Measurements from ENCODE around the gene INS. TPM values are rescaled to one million over a fixed set of nuclear protein-coding genes. Genes with fewer than 3 reads are reported as not detected.

Gene INS
- not detected for polyA plus RNA-seq (ENCODE audit: low read depth in 6 of 6)

DNA sequence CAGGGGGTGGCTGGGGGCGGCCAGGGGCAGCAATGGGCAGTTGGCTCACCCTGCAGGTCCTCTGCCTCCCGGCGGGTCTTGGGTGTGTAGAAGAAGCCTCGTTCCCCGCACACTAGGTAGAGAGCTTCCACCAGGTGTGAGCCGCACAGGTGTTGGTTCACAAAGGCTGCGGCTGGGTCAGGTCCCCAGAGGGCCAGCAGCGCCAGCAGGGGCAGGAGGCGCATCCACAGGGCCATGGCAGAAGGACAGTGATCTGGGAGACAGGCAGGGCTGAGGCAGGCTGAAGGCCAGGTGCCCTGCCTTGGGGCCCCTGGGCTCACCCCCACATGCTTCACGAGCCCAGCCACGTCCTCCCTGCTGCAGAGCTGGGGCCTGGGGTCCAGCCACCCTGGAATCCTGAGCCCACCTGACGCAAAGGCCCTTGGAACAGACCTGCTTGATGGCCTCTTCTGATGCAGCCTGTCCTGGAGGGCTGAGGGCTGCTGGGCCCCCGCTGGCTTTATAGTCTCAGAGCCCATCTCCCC lies at the start of gene INS:
Gene INS, minus strand, starts transcription at position 474 of the 524 bp plus-strand sequence. Its CDS starts 238 bp downstream, at position 236.
- Mint-ChIP-seq H3K27me3 (peaks cover 0 to 38% (median 8%) of the 10 kb centered on the region in 3 donors), H3K36me3 (no peaks in the 10 kb centered on the region), H3K27ac (no peak within 1 kb of the TSS), H3K4me3 (no peak within 1 kb of the TSS), H3K4me1 (no peaks in the 10 kb centered on the region), H3K9me3 (no peaks in the 10 kb centered on the region)
- DNase-seq (no peak), ATAC-seq (ENCODE audit: low read depth in 2 of 2) (no peak)

DNA sequence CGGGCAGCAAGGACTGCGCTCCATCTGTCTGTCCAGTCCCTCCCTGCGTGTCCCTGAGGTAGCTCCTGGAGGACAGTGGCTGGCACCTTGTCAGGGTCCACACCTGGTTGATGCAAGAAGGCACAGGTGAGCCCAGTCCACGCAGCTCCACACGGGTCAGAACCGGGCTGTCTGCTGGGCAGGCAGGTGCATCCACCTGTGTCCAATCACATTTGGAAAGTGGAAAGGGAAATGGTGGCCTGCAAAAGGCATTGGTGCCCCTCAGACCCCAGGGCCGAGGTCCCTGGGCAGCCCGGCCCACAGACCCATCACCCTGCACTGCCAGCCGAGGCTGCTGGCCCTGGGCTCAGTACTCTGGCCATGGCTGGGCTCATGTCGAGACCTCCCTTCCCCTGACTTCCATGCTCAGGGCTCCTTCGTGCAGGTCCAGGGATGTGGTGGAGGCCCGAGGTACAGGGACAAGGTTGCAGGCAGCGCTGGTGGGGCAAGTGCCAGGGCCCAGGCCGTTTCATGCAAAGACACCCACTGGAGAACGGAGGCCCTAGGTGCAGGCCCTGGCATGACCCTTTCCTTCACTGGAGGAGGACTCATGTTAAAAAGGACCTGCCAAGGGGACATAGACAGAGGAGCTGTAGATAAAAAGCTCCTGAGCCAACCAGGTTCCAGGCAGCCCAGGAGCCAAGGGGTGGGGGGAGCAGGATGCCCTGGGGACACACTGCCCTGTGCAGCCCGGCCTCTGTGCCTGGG lies 49.5 kb upstream of the INS start:
- H3K27ac Mint-ChIP-seq: peak overlapping the region in 1 of 6 donors; percentile 12
- no peak for ATAC-seq (ENCODE audit: low read depth in 2 of 2)
- no peak overlapping the region for H3K4me3 Mint-ChIP-seq
- H3K4me1 Mint-ChIP-seq: peaks cover 0 to 6% (median 3%) of the 10 kb centered on the region in 3 donors
- H3K36me3 Mint-ChIP-seq: no peaks in the 10 kb centered on the region
- no peak for DNase-seq
- H3K27me3 Mint-ChIP-seq: peaks cover 0 to 34% (median 13%) of the 10 kb centered on the region in 3 donors
- no peaks in the 10 kb centered on the region for H3K9me3 Mint-ChIP-seq

DNA sequence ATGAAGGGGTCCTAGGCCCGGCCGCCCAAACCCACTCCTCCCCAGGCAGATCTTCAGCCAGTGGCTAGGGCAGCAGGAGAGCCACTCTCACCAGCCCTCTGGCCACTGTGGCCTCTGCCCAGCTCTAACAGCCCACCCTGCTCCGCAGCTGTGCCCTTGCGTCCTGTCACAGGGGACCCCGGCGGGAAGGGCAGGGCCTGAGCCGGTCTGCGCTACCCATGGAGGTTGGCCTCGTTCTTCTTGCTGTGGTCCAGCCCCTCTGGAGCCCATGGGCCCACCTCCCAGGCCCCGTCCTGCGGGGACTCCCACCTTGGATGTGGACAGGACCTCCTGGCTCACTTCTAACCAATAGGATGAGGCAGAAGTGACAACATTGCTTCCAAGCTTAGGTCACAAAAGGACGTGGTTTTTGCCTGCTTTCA lies 48.9 kb upstream of the INS start:
- peaks cover 0 to 30% (median 13%) of the 10 kb centered on the region in 3 donors for H3K27me3 Mint-ChIP-seq
- no peak overlapping the region for H3K27ac Mint-ChIP-seq
- H3K4me3 Mint-ChIP-seq: no peak overlapping the region
- H3K4me1 Mint-ChIP-seq: peaks cover 0 to 6% (median 3%) of the 10 kb centered on the region in 3 donors
- DNase-seq (no peak), ATAC-seq (ENCODE audit: low read depth in 2 of 2) (no peak)
- H3K36me3 Mint-ChIP-seq: no peaks in the 10 kb centered on the region
- H3K9me3 Mint-ChIP-seq: no peaks in the 10 kb centered on the region

DNA sequence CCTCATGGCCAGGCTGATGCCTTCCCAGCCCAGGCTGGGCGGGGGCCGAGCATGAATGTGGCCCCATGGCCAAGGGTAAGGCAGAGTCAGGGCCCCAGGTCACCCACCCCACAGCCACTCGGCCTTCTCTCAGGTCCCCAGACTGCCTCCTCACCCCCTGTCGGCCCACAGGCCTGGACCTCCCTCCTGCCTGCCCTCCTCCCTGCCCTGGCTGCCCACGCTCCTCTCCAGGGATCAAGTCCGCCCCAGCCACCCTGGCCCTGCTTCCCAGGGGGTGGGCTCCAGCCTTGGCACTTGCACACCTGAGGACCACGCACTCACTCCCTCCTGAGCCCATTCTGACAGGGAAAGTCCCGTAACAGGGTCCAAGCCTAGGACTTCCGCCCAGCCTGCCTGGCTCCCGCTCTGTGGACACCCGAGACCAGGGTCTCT lies 48.4 kb upstream of the INS start:
- Mint-ChIP-seq H3K27ac (no peak overlapping the region), H3K4me1 (peaks cover 0 to 6% (median 3%) of the 10 kb centered on the region in 3 donors), H3K9me3 (no peaks in the 10 kb centered on the region), H3K36me3 (no peaks in the 10 kb centered on the region), H3K27me3 (peaks cover 0 to 24% (median 13%) of the 10 kb centered on the region in 3 donors), H3K4me3 (peak overlapping the region in 1 of 8 donors; percentile 83)
- no peak for DNase-seq
- ATAC-seq (ENCODE audit: low read depth in 2 of 2): no peak

DNA sequence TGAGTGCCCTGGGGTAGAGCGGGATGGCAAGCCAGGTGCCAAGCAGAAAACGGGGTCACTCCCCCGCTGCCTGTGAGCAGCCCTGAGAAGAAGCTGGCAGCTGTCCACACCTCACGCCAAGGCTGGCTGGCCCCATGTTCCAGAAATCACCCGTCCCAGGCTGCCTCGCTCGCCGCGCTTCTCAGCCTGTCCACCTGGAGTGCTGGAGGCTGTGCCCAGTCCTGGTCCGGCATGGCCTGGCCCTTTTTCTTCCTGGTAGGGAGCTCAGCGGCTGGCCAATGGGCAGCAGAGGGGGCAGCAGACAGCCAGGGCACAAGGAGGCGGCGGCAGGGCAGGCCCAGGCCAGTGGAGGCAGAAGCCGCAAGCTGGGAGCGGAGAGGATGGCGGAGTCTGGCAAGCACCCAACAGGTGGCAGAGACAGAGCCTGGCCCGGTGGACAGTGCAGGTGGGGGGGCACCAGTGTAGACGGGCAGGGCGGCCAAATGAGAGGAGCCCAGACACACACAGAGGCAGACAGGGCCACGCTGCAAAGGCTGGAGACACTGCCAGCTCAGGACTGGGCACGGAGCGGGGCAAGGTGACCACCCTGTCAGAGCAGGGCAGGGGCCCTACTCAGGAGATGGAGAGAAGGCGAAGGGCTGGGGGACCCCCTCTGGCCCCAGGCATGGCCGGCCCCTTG lies 47.8 kb upstream of the INS start:
- Mint-ChIP-seq H3K27ac (peak overlapping the region in 1 of 6 donors; percentile 90), H3K4me3 (no peak overlapping the region), H3K9me3 (no peaks in the 10 kb centered on the region), H3K36me3 (no peaks in the 10 kb centered on the region), H3K27me3 (peaks cover 0 to 19% (median 13%) of the 10 kb centered on the region in 3 donors), H3K4me1 (peaks cover 0 to 5% (median 3%) of the 10 kb centered on the region in 3 donors)
- DNase-seq (no peak), ATAC-seq (ENCODE audit: low read depth in 2 of 2) (no peak)

DNA sequence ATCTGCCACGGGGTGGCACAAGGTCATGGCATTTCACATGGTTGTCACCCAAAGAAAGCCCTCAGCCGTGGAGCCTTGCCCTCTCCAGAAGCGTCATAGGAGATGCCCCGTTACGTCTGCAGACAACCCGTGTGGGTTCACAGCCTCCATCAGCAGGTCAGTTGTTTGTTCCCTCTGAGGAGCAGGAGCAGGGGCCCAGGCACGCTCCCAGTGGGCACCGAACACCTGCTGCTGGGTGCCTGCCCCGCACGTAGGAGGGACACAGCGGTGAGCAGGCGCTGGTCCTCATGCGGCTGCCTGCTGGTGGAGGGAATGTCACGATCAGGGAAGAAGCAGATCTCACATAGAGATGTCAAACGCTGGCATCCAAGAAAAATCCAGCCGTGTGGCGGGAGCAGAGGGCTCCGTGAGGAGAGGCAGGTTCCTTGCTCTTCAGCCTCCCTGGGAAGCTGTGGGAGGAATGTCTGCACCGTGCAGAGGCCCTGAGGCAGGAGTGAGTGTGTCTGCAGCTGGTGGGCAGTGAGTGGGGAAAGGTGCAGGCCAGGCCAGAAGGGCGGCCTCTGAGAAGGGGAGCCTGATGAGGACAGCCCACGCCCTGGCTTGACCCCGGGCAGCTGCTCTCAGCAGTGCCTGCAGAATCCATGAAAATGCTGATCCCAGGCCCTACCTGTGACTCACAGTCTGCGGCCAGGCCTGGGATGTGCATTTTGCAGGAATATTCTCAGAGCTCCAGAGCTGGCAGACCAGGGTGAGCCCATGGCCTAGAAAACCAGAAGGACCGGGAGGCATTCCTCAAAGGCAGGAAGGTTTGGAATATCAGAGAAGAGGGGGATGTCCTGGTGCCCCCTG lies 47.0 kb upstream of the INS start:
- no peak for ATAC-seq (ENCODE audit: low read depth in 2 of 2)
- Mint-ChIP-seq H3K27ac (no peak overlapping the region), H3K4me3 (peak overlapping the region in 1 of 8 donors; percentile 9), H3K4me1 (no peaks in the 10 kb centered on the region), H3K27me3 (peaks cover 0 to 16% (median 13%) of the 10 kb centered on the region in 3 donors), H3K36me3 (no peaks in the 10 kb centered on the region), H3K9me3 (no peaks in the 10 kb centered on the region)
- no peak for DNase-seq

DNA sequence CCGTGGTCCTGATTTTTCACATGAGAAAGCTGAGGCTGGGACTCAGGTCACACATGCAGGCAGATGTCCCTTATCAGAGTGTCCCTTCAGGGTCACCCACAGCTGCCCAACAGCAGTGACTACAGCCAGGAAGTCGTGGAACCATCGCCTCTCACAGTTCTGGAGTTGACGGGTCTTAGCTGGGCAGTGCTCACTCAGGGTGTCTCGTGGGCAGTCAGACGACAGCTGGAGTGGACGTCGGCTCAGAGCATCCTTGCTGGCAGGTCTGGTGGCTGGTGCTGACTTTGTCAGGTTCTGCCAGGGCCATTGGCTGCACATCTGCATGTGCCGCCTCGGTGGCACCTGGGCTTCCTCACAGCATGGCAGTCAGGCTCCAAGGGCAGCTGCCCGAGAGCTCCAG lies 46.2 kb upstream of the INS start:
- ATAC-seq (ENCODE audit: low read depth in 2 of 2): no peak
- no peak for DNase-seq
- Mint-ChIP-seq H3K27ac (no peak overlapping the region), H3K4me1 (no peaks in the 10 kb centered on the region), H3K27me3 (peaks cover 0 to 16% (median 13%) of the 10 kb centered on the region in 3 donors), H3K9me3 (no peaks in the 10 kb centered on the region), H3K36me3 (no peaks in the 10 kb centered on the region), H3K4me3 (no peak overlapping the region)

DNA sequence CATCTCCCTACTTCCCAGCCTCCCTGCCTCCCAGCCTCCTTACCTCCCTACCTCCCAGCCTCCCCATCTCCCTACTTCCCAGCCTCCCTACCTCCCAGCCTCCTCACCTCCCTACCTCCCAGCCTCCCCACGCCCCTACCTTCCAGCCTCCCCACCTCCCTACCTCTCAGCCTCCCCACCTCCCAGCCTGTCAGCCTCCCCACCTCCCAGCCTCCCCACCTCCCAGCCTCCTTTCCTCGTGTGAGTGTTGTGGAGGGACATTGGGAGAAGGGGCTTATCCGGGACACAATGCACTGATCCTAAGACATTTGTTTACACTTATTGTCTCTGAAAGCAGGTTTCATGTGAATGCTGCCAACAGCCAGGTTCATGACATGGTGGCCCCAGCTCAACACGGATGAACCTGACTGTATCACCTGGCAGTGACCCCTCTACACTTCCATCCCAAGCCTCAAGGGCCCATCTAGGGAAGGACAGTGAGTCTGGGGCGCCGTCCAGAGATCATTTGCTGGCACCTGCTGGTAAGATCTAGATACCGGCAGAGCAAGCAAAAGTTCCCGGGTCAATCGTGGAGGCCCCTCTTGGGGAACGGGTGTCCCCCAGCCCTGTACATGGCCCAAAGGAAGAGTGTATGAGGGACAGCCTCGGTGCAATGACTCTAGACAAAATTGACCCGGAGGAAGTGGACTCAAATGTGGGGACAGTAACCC lies 45.1 kb upstream of the INS start:
- H3K4me1 Mint-ChIP-seq: no peaks in the 10 kb centered on the region
- peaks cover 0 to 16% (median 13%) of the 10 kb centered on the region in 3 donors for H3K27me3 Mint-ChIP-seq
- no peak overlapping the region for H3K4me3 Mint-ChIP-seq
- peaks cover 0 to 2% (median 1%) of the 10 kb centered on the region in 7 donors for H3K9me3 Mint-ChIP-seq
- no peaks in the 10 kb centered on the region for H3K36me3 Mint-ChIP-seq
- DNase-seq (no peak), ATAC-seq (ENCODE audit: low read depth in 2 of 2) (no peak)
- no peak overlapping the region for H3K27ac Mint-ChIP-seq

DNA sequence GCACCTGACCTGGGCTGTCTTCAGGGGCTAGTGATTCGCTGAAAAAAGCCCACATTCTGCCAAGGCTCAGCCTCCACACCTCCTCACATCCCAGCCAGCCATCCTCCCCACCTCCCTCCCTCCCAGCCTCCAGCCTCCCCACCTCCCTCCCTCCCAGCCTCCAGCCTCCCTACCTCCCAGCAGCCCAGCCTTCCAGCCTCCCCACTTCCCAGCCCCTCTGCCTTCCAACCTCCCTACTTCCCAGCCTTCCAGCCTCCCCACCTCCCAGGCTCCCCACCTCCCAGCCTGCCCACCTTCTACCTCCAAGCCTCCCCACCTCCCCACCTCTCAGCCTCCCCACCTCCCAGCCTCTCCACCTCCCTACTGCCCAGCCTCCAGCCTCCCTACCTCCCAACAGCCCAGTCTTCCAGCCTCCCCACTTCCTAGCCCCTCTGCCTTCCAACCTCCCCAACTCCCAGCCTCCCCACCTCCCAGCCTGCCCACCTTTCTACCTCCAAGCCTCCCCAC lies 44.3 kb upstream of the INS start:
- no peaks in the 10 kb centered on the region for H3K4me1 Mint-ChIP-seq
- H3K27me3 Mint-ChIP-seq: peaks cover 0 to 16% (median 13%) of the 10 kb centered on the region in 3 donors
- peaks cover 0 to 9% (median 3%) of the 10 kb centered on the region in 7 donors for H3K9me3 Mint-ChIP-seq
- no peak overlapping the region for H3K4me3 Mint-ChIP-seq
- no peak overlapping the region for H3K27ac Mint-ChIP-seq
- ATAC-seq (ENCODE audit: low read depth in 2 of 2) (no peak), DNase-seq (no peak)
- H3K36me3 Mint-ChIP-seq: no peaks in the 10 kb centered on the region

DNA sequence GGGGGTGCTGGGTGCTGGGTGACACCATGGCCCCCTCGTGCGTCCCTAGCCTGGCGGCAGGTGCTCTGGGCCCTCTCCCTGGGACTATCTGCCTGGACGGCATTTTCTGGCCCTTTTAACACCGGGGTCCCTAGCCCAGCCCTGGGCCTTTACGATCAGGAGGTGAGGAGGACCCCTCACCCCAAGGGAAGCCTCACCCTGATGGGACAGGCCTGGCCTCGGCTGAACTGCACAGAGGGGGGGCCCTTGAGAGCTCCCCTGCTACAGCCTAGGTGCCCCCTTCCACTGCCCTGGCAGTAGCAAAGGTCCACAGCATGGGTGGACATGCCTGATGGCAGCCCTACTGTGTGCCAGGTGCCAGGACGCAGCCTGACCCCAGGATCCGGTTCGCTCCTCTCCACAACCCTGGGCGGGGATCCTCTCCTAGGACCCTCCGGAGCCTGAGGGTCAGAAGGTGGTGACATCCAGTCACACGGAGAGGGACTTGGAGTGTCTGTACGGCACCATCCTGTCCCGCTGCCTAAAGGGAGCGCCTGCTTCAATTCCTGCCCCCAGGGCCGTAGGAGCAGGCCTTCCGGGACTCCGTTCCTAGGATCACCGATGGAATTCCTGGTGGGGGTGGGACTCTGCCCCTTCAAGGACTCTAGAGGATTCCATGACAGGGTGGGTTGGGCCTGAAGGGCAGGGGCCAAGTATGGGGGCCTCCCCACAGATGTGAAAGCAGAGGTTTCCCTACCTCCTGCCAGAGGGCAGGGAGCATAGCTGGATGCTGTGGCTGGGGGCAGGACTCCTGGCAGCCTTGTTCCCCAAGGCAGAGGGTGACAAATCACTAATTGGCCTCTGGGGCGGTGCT lies 43.6 kb upstream of the INS start:
- H3K4me3 Mint-ChIP-seq: no peak overlapping the region
- H3K27me3 Mint-ChIP-seq: peaks cover 0 to 16% (median 11%) of the 10 kb centered on the region in 3 donors
- peaks cover 0 to 9% (median 3%) of the 10 kb centered on the region in 7 donors for H3K9me3 Mint-ChIP-seq
- H3K4me1 Mint-ChIP-seq: no peaks in the 10 kb centered on the region
- ATAC-seq (ENCODE audit: low read depth in 2 of 2) (no peak), DNase-seq (no peak)
- H3K36me3 Mint-ChIP-seq: no peaks in the 10 kb centered on the region
- H3K27ac Mint-ChIP-seq: no peak overlapping the region

DNA sequence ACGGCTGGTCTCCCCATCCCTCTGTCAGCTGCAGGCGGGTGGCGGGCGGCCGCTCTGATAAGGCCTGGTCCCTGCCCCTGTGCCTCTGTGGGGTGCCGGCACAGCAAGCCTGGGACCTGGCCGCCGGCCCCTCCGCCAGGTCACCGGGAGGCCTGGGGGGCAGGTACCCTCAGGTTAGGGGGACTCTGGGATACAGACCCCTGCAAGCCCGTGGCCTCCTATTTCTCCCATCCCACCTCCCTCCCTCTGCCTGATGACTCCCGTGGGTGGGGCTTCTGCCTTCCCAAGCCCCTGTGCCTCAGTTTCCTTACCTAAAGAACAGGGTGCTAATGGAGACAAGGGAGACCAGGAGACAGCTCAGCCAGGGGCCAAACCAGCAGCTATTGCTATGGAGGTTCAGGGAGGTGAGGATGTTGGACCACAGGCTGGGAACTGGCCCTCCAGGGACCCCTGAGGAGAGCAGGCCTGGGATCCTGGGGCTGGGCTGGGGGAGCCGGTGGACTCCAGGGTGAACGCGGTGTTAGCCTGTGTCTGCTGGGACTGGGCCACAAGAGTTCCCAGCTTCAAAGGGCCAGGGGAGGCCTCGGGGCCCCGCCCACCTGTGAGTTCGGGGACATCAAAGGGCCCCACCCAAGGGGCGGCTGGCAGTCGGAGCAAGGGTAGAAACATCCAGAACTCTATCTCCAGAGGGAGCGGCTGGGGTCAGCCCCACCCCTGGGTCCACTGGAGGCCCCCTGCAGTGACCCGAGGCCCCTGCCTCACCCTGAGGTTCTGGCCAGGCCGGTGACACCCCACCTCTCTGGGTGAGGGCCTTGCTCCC lies 42.6 kb upstream of the INS start:
- no peaks in the 10 kb centered on the region for H3K36me3 Mint-ChIP-seq
- H3K27me3 Mint-ChIP-seq: peaks cover 0 to 16% (median 8%) of the 10 kb centered on the region in 3 donors
- H3K27ac Mint-ChIP-seq: no peak overlapping the region
- no peaks in the 10 kb centered on the region for H3K4me1 Mint-ChIP-seq
- no peak overlapping the region for H3K4me3 Mint-ChIP-seq
- no peak for ATAC-seq (ENCODE audit: low read depth in 2 of 2)
- peaks cover 0 to 9% (median 3%) of the 10 kb centered on the region in 7 donors for H3K9me3 Mint-ChIP-seq
- DNase-seq: no peak
